ENCODE results near the gene PDE3A. TPM values are rescaled to one million over a fixed set of nuclear protein-coding genes. Genes with fewer than 3 reads are reported as not detected.

Gene PDE3A
- total and polyA plus RNA-seq, 8 donors: 4.9 to 16.5 (median 12.6) TPM

- H3K9me3 ChIP-seq: no peaks in the 10 kb centered on the region
- DNase-seq (no peak), FAIRE-seq (peak; percentile 80), ATAC-seq (peak in 3 of 4 donors; percentile 61 to 80 (median 66))
- no peaks in the 10 kb centered on the region for H3K36me3 ChIP-seq
- H3K27me3 ChIP-seq: no peaks in the 10 kb centered on the region
- no peaks in the 10 kb centered on the region for H3K4me1 ChIP-seq
- no peak overlapping the region for H3K27ac ChIP-seq
- intact Hi-C loops (cut with DNase I): no loop called here
- WGBS, 2 donors: 29 to 37% methylated on average over 3 of the region's 3 CpGs
- TF ChIP-seq, protein P1, sequence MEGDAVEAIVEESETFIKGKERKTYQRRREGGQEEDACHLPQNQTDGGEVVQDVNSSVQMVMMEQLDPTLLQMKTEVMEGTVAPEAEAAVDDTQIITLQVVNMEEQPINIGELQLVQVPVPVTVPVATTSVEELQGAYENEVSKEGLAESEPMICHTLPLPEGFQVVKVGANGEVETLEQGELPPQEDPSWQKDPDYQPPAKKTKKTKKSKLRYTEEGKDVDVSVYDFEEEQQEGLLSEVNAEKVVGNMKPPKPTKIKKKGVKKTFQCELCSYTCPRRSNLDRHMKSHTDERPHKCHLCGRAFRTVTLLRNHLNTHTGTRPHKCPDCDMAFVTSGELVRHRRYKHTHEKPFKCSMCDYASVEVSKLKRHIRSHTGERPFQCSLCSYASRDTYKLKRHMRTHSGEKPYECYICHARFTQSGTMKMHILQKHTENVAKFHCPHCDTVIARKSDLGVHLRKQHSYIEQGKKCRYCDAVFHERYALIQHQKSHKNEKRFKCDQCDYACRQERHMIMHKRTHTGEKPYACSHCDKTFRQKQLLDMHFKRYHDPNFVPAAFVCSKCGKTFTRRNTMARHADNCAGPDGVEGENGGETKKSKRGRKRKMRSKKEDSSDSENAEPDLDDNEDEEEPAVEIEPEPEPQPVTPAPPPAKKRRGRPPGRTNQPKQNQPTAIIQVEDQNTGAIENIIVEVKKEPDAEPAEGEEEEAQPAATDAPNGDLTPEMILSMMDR (IDR thresholded peaks at IDR 0.05): peak; percentile 20 to 28 (median 24)
- no peak overlapping the region for H3K4me3 ChIP-seq
Observed at GRCh38 chr12:20646239-20646827, 278.0 kb downstream of the PDE3A start.

- FAIRE-seq (no peak), ATAC-seq (no peak), DNase-seq (no peak)
- Histone ChIP-seq H3K4me3 (no peak overlapping the region), H3K27me3 (no peaks in the 10 kb centered on the region), H3K27ac (no peak overlapping the region), H3K36me3 (no peaks in the 10 kb centered on the region), H3K9me3 (no peaks in the 10 kb centered on the region), H3K4me1 (peaks cover 0 to 9% (median 0%) of the 10 kb centered on the region in 3 donors)
- TF ChIP-seq, protein P1 (IDR thresholded peaks at IDR 0.05): no peak
- WGBS, 2 donors: 84 to 88% methylated on average over 2 of the region's 2 CpGs
- intact Hi-C loops (cut with DNase I): no loop called here
Observed at GRCh38 chr12:20653871-20654270, 285.5 kb downstream of the PDE3A start.

DNA sequence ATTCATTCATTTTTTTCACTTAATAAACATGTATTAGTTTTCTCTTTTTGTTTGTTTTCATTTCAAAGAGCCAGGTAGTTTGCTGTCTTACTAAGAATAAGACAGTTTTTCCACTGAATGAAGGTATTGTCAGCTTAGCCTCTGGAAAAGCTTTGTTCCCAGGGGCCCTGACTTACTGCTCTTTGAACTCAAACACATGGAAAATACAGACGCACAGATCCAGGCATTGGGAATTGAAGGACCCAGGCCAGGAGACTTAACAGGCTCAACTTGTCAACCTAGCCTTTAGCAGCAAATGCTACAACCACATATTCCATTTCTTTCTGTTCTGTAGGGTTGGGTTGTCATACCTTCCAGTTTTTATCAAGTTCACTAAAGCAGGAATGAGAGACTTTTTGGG is 288.3 kb downstream of the PDE3A start:
- H3K4me3 ChIP-seq: no peak overlapping the region
- peaks cover 0 to 9% (median 0%) of the 10 kb centered on the region in 3 donors for H3K4me1 ChIP-seq
- FAIRE-seq (no peak), ATAC-seq (peak in 1 of 4 donors; percentile 11), DNase-seq (no peak)
- TF ChIP-seq, protein P1 (IDR thresholded peaks at IDR 0.05): no peak
- peak overlapping the region in 1 of 4 donors; percentile 25 for H3K27ac ChIP-seq
- no peaks in the 10 kb centered on the region for H3K27me3 ChIP-seq
- intact Hi-C loops (cut with DNase I): no loop called here
- 8 to 17% methylated on average over 1 of the region's 1 CpG for WGBS, 2 donors
- H3K9me3 ChIP-seq: no peaks in the 10 kb centered on the region
- H3K36me3 ChIP-seq: peaks cover 0 to 4% (median 0%) of the 10 kb centered on the region in 3 donors

- ATAC-seq (peak in 3 of 4 donors; percentile 46 to 53 (median 48)), FAIRE-seq (no peak), DNase-seq (no peak)
- Histone ChIP-seq H3K27me3 (no peaks in the 10 kb centered on the region), H3K4me3 (no peak overlapping the region), H3K9me3 (no peaks in the 10 kb centered on the region), H3K27ac (peak overlapping the region in 1 of 4 donors; percentile 42), H3K36me3 (peaks cover 0 to 4% (median 0%) of the 10 kb centered on the region in 3 donors), H3K4me1 (peaks cover 0 to 9% (median 0%) of the 10 kb centered on the region in 3 donors)
- TF ChIP-seq, protein P1 (IDR thresholded peaks at IDR 0.05): no peak
- intact Hi-C loops (cut with DNase I): no loop called here
- WGBS, 2 donors: 49 to 68% methylated on average over 2 of the region's 2 CpGs
Observed at GRCh38 chr12:20657496-20657895, 289.2 kb downstream of the PDE3A start.

DNA sequence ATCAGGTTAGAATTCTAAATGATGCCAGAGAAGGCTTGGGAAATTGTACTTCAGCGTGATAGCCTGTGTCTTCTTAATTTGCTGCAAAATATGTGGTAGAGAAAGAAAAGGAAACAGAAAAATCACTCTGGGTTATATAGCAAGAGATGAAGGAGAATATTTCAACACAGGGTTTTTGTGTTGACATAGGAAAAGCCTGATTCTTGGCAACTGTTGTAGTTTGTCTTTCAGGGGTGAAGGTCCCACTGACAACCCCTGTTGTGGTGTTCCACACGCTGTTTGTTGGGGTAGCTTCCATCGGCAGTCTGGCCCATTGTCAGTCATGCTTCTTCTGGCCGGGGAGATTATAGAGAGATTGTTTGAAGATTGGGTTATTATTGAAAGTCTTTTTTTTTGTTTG is 313.0 kb downstream of the PDE3A start:
- Histone ChIP-seq H3K4me1 (no peaks in the 10 kb centered on the region), H3K9me3 (no peaks in the 10 kb centered on the region), H3K36me3 (no peaks in the 10 kb centered on the region), H3K27ac (no peak overlapping the region), H3K4me3 (no peak overlapping the region), H3K27me3 (no peaks in the 10 kb centered on the region)
- TF ChIP-seq, protein P1 (IDR thresholded peaks at IDR 0.05): no peak
- WGBS, 2 donors: 53 to 66% methylated on average over 4 of the region's 4 CpGs
- intact Hi-C loops (cut with DNase I): no loop called here
- FAIRE-seq (no peak), ATAC-seq (no peak), DNase-seq (no peak)

Data from pancreas (tissue), 10 donors.